Stimulated activated CD4-positive, alpha-beta T cell treated with anti-CD3 and anti-CD28 coated beads, Interleukin-4, amount 100 ng/mL, for 24 hours (primary cell): ENCODE results near the gene KCTD18.

Experiments used
- DNase-seq: peaks from one replicate; pipeline ENCODE4 v3.0.0-alpha.2; 2020

The KCTD18 gene

DNA sequence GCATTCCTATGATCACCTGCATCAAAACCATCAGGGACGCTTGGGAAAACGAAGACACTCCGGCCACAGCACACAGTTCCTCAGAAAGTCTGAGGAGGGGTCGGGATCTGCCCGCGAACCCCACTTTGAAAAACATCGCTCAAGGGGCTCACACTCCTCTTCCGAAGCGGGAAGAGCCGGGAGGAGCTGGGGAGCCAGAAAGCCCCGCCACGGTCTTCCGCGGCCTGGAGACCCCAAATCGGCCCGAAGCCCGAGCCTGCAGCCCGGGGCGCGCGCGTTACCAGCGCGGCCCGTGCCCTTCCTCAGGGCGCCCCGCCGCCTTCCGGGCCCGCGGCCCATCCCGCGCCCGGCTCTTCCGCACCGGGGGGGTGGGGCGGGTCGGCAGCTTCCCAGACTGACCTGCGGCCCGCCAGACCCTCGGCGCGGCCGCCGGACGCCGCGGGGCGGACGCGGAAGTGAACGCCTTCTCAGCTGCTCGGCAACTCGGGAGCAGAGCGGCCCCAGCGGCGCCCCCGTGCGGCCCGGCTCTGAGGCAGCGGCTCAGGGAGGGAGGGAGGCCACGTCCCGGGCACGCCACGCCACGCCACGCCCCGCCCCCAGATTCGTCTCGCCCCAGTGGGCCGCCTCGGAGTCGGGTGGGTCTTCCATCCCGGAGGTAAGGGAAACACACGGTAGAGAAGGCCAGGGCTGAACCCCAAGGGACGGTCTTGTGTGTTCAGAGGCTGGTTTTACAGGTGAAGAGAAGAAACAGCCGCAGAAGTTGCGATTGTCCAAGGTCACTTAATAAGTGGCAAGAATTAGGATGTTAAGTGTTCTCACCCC is at the start of gene KCTD18:
Gene KCTD18, minus strand, starts transcription at position 457 of the 822 bp plus-strand sequence. CDS start 3,052 bp downstream, outside the sequence.
- DNase-seq: peak; percentile 92

DNA sequence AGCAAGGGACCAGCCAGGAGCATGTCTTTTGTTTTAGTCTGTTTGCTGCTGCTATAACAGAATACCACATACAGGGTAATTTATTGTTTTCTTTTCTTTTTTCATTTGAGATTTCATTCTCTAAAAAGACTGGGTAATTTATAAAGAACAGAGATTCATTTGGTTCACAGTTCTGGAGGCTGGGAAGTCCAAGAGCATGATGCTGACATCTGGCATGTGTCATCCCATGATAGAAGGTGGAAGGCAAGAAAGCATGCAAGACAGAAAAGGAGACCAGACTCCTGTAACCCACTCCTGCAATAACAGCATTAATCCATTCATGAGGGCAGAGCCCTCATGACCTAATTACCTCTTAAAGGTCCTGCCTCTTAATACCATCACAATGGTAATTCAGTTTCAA is 30.9 kb upstream of the KCTD18 start:
- DNase-seq: no peak

DNA sequence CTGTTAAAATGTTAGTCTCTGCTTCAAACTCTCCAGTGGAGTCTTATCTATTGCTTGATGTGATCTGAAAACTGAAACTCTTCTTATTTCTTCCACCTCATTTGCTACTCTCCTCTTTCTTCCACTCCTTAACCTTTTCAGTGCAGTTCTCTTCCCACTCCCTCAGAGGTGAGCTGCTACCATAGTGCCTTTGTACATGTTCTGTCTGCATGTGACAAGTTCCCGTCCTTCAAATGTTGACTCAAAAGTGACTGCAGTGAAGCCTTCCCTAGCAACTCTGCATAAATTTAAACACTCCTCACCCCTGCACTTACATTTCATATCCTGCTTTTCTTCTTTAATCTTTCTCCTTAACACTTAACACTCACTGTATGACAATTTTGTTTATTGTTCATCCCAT is 28.3 kb upstream of the KCTD18 start:
- no peak for DNase-seq

DNA sequence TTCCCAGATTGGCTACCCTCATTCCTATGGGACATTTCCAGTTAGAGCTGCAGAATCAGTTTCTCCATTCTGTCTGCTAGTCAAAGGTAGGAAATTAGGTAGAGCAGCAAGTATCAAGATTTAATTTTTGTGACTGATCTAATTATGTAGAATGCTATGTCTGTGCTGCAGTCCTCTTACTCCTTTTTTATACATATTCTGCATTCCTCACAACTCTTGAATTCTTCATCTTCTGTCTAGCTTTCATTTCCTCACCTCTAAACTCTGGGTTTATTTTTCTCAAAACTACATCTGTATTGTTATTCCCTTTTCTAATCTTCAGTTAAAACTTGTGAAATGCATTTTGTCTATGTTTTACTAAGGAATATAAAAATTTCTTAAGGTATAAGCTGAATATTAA is 24.7 kb upstream of the KCTD18 start:
- no peak for DNase-seq

GRCh38 chr2:200533754-200534153 is 23.9 kb upstream of the KCTD18 start:
- DNase-seq: no peak

DNA sequence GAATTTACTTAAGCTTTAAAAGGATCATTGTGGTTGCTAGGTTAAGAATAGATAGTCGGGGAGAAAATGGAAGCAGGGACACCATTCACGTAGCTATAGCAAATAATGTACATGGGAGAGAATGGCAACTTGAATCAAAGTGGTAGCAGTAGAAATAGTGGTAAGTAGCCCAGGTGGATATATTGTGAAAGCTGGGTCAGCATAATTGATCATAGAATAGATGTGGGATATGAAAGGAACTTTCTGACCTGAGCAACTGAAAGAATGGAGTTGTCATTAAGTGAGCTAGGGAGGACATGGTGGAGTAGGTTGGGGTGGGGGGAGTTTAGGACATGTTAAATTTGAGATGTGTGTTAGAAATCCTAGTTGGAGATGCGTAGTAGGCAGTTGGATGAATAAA is 18.4 kb upstream of the KCTD18 start:
- DNase-seq: no peak

GRCh38 chr2:200525882-200526651 is 16.2 kb upstream of the KCTD18 start, which contains the start of gene SGO2:
SGO2 (plus strand) TSS chr2:200526207; CDS start chr2:200532976, 6,769 bp downstream.
- peak; percentile 97 for DNase-seq

- DNase-seq: no peak
These were observed 15.6 kb upstream of the KCTD18 start for GRCh38 chr2:200525551-200525881.

DNA sequence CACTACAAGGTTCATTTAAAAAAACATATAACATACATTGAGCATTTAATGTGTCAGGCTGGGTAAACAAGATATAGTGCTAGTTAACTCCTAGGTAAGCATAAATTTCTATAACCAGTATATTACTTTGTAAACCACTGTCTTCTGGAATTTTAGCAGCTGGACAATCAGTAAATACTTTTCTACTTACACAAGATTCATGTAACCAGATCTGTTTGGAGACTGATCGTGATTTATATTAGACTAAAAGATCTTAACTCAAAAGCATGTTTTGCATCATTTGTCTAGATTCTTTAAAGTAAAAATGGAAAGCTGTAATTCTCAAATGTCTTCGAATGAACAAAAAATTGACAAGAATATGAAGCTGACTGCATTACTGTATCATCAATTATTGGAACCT is 15.2 kb upstream of the KCTD18 start:
- DNase-seq: no peak

- DNase-seq: no peak
These were observed 13.7 kb upstream of the KCTD18 start for GRCh38 chr2:200523604-200524003.

DNA sequence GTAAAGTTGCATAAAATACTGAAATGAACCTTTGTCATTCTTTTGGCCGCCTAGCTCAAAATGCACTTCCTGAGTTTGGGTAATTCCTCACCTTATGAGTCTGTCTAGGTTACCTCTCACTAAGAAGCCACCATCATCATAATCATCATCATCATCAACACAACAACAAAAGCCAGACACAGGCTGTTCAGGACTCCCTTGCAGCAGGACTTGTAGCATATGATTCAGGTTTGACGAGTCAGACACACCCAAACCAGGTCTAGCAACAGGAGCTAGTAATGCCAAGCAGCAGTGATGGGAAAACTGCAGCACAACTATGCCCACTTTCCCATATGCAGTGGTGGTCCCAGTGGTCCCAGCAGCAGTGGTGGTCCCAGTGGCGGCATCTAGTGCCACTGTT is 13.3 kb upstream of the KCTD18 start:
- DNase-seq: no peak

DNA sequence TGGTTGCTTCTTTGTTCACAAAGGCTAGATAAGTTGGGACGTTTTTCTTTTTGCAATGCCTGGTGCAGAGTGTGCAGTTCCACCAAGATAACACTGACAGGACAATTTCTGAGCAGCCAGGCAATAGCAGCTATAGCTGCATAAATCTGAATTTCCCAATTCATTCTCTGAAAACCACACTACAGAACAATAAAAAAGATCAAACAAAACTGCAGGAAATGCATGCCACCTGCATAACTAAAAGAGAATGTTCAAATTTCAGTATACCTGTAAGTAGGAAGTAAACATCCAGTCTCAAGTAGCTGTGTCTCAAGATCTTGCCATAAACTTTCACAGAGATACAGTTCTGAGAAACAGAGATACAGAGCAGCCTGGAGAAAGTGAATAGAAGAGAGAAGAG is 5.3 kb upstream of the KCTD18 start:
- no peak for DNase-seq

GRCh38 chr2:200509235-200509611 is 645 bp downstream of the KCTD18 start:
- peak; percentile 6 for DNase-seq

DNA sequence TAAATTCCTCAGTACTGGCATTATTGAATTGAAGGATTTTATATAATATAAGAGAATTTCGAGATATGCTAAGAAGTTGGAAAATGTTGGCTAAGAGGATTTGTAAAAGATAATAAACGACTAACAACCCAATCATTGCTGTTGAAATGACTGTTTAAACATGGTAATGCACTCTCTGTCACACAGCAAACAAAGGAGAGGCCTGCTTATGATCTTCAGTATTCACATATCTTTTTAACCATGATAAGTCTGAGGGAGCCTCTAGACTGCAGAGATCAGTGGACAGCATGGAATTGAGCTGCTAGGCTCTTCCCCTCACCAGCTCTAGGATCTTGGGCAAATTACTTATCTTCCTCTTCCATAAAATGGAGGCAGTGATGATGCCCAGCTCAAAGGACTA is 2.7 kb downstream of the KCTD18 start:
- no peak for DNase-seq

- DNase-seq: no peak
These were observed 3.2 kb downstream of the KCTD18 start for GRCh38 chr2:200506679-200507078.

DNA sequence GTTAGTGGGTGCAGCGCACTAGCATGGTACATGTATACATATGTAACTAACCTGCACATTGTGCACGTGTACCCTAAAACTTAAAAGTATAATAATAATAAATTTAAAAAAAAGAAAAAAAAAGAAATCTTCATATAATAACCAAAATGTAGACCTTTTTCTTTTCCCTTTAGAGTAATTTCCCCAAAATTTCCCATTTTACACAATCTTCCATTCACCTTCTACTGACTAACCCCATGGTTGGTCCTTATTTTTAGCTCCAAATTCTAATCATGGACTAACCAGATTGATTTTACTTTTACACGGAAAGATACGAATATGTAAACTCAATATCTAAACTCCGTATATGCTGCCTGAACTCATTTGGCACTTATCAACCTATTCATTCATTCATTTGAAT is 7.7 kb downstream of the KCTD18 start:
- no peak for DNase-seq

DNA sequence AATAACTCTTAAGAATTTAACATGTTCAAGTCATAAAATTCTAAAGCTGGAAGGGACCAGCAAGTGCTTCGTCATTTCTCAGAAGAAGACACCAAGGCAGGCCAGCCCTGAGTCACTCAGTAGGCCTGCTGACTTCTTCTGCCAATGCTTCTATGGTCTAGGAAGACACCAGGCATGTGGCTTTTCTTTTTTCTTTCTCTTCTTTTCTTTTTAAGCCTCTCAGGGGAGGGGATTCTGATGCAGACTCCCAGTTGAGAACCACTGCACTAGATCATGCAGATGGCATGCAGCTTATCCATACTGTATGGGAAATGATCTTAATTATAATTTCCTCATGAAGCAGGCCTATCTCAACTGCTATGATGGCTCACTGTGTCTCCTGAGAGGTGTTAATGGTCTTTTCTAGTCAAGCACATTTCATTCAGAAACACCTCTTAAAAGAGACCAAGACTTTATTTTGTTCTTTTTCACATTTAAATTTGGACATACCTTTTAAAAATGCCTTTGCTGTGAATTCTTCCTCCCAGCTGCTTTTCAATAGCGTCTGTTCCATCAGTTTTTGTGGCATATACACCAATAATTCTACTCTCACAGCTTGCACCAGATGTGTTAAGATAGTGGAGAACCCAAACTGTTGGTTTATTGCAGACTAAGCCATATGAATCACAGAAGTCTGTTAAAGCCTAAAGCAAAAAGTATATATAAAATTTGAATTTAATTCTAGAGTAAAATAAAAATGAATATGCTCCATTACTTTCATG is 11.3 kb downstream of the KCTD18 start:
- no peak for DNase-seq

- DNase-seq: no peak
These were observed 13.2 kb downstream of the KCTD18 start for GRCh38 chr2:200496696-200497095.

DNA sequence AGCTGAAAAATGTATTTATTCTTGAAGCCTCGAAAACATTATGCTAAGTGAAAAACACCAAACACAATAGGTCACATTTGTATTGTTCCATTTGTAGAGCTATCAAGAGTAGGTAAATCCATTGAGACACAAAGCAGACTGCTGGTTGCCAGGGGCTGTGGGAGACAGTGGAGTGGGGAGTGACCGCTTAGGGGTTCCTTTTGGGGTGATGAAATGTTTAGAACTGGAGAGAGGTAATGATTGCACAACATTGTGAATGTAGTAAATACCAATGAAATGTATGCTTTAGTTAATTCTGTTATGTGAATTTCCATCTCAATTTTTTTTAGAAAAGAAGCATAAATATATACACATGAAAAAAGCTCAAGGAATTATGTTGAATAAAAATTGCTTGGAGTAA is 15.8 kb downstream of the KCTD18 start:
- DNase-seq: no peak

DNA sequence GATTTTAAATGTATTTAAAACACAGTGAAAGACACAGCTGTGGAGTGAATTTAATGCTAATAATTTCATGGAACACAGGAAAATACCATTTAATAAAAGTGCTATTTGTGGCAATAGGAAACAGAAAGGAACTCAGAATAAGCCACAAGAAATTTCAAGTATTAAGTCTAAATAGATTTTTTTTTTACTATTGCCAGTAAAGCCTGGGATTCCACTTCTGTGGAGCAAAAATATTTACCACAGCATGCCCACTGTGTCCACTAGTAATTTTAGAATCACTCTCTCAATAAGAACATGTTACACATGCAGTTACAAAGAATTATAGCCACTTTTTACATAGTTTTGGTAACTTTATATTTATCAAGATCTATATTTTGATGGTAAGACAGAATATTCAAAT is 17.2 kb downstream of the KCTD18 start:
- DNase-seq: no peak

DNA sequence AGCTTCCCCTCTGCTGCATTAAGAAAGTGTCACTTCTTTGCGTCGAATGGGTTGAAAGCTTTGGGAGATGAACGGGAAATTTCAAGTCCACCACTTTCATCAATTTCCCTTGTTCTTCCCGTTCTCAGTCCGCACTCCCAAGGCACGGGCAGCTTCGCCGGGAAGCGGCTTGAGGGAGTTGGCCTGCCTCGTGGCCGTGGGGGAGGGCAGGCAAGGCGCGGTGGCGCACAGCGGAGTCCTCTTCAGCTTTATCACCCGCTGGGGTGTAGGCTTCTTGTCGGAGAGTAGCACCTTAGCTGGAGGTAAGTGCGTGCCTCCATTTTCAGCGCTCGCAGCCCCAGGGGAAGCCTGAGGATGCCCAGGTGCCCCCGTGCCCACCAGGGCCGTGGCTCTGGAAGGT is 19.9 kb downstream of the KCTD18 start:
- no peak for DNase-seq

- no peak for DNase-seq
These were observed 21.7 kb downstream of the KCTD18 start for GRCh38 chr2:200488169-200488568.

GRCh38 chr2:200486529-200486928 is 23.3 kb downstream of the KCTD18 start:
- DNase-seq: no peak

GRCh38 chr2:200484934-200485333 is 24.9 kb downstream of the KCTD18 start:
- DNase-seq: no peak
